Neural cell (in vitro differentiated cells): ENCODE measurements around the gene IQSEC2.

Experiments used
- EP300 ChIP-seq: fragments of 450-650 bp; conservative IDR thresholded peaks from 2 replicates; pipeline ENCODE4 v1.6.1; 2014; ENCODE audit warnings: antibody characterized with exemption, mild to moderate bottlenecking, moderate library complexity; ENCODE audit not compliant: poor library complexity, severe bottlenecking
- EZH2 ChIP-seq: fragments of 200-600, 300-800 bp; shearing (Covaris generic), sonication (generic); IDR thresholded peaks from 2 replicates; pipeline ENCODE4 v1.6.1; 2014; ENCODE audit warnings: antibody characterized with exemption, low read length, borderline replicate concordance, mild to moderate bottlenecking; ENCODE audit not compliant: insufficient read depth, poor library complexity, severe bottlenecking
- POLR2AphosphoS5 ChIP-seq: IDR thresholded peaks from 2 replicates; pipeline ENCODE4 v1.6.1; 2012
- RAD21 ChIP-seq: fragments of 450-650 bp; conservative IDR thresholded peaks from 2 replicates; pipeline ENCODE4 v1.6.1; 2014; ENCODE audit warnings: antibody characterized with exemption, mild to moderate bottlenecking, moderate library complexity
- SMC3 ChIP-seq: fragments of 450-650 bp; conservative IDR thresholded peaks from 2 replicates; pipeline ENCODE4 v1.6.1; 2014; ENCODE audit warnings: antibody characterized with exemption, mild to moderate bottlenecking, moderate library complexity; ENCODE audit not compliant: poor library complexity
- TAF1 ChIP-seq: IDR thresholded peaks from 2 replicates; pipeline ENCODE4 v1.6.1; 2012; ENCODE audit warnings: low read depth
- TF ChIP-seq, protein P1 (sequence below): fragments of 450-650 bp; IDR thresholded peaks from 2 replicates; pipeline ENCODE4 v1.5.1; 2014; ENCODE audit warnings: antibody characterized with exemption, mild to moderate bottlenecking, moderate library complexity; ENCODE audit not compliant: poor library complexity, severe bottlenecking
- TF ChIP-seq, protein P2 (sequence below): IDR thresholded peaks from 2 replicates; pipeline ENCODE4 v1.6.1; 2012; ENCODE audit warnings: borderline replicate concordance

DNA sequence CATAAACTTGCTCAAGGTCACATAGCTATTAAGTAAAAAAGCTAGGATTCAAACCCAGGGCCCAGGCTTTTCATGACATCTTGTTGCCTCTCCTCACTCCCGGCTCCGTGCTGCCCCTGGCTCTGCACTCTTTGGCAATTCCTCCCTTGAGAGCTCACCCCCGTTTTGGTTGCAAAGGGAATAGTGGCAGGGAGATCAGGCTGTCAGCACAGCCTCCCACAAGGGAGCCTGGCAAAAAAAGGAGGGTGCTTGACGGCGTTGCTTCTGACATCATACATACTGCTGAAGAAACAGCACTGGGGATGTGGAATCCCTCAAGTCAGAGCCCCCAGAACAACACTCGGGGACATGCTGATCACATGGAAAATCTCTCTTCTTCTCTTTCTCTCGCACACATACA lies 20.5 kb downstream of the IQSEC2 start:
- TF ChIP-seq, protein P1, sequence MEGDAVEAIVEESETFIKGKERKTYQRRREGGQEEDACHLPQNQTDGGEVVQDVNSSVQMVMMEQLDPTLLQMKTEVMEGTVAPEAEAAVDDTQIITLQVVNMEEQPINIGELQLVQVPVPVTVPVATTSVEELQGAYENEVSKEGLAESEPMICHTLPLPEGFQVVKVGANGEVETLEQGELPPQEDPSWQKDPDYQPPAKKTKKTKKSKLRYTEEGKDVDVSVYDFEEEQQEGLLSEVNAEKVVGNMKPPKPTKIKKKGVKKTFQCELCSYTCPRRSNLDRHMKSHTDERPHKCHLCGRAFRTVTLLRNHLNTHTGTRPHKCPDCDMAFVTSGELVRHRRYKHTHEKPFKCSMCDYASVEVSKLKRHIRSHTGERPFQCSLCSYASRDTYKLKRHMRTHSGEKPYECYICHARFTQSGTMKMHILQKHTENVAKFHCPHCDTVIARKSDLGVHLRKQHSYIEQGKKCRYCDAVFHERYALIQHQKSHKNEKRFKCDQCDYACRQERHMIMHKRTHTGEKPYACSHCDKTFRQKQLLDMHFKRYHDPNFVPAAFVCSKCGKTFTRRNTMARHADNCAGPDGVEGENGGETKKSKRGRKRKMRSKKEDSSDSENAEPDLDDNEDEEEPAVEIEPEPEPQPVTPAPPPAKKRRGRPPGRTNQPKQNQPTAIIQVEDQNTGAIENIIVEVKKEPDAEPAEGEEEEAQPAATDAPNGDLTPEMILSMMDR = no peak
- TF ChIP-seq, protein P2, sequence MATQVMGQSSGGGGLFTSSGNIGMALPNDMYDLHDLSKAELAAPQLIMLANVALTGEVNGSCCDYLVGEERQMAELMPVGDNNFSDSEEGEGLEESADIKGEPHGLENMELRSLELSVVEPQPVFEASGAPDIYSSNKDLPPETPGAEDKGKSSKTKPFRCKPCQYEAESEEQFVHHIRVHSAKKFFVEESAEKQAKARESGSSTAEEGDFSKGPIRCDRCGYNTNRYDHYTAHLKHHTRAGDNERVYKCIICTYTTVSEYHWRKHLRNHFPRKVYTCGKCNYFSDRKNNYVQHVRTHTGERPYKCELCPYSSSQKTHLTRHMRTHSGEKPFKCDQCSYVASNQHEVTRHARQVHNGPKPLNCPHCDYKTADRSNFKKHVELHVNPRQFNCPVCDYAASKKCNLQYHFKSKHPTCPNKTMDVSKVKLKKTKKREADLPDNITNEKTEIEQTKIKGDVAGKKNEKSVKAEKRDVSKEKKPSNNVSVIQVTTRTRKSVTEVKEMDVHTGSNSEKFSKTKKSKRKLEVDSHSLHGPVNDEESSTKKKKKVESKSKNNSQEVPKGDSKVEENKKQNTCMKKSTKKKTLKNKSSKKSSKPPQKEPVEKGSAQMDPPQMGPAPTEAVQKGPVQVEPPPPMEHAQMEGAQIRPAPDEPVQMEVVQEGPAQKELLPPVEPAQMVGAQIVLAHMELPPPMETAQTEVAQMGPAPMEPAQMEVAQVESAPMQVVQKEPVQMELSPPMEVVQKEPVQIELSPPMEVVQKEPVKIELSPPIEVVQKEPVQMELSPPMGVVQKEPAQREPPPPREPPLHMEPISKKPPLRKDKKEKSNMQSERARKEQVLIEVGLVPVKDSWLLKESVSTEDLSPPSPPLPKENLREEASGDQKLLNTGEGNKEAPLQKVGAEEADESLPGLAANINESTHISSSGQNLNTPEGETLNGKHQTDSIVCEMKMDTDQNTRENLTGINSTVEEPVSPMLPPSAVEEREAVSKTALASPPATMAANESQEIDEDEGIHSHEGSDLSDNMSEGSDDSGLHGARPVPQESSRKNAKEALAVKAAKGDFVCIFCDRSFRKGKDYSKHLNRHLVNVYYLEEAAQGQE = no peak
- TF ChIP-seq RAD21 (no peak), POLR2AphosphoS5 (no peak), EZH2 (no peak), EP300 (no peak), TAF1 (no peak), SMC3 (no peak)
